GM23338 (cell line): Measurements from ENCODE around the gene COL9A3. TPM values are rescaled to one million over a fixed set of nuclear protein-coding genes. Genes with fewer than 3 reads are reported as not detected.
A peak's percentile ranks its signal among the peaks of the same experiment; 100 is the strongest.

Source experiments
- ATAC-seq: fragments of 200-7000 bp; cut with Tn5 transposase; 3 replicates; pipeline ENCODE4 v1.9.1; 2020
- DNase-seq: peaks from one replicate; pipeline ENCODE4 v3.0.0-alpha.2; 2015; ENCODE audit warnings: low spot score
- H2AFZ ChIP-seq: fragments of 200-600 bp; sonication (generic); 2 replicates; pipeline ENCODE4 v1.8.0; 2016; ENCODE audit warnings: antibody characterized with exemption, mild to moderate bottlenecking, moderate library complexity
- H3F3A ChIP-seq: fragments of 200-600 bp; sonication (generic); replicated peaks from 2 replicates; pipeline ENCODE4 v1.8.0; 2017; ENCODE audit warnings: antibody characterized with exemption, mixed run types, low read depth
- H3K27ac ChIP-seq: fragments of 200-600 bp; sonication (generic); 2 replicates; pipeline ENCODE4 v1.6.1; 2016; ENCODE audit warnings: low read depth
- H3K27me3 ChIP-seq: fragments of 200-600 bp; sonication (generic); 2 replicates; pipeline ENCODE4 v1.8.0; 2016; ENCODE audit warnings: mild to moderate bottlenecking, mixed run types, moderate library complexity; ENCODE audit not compliant: insufficient read depth
- H3K36me3 ChIP-seq: fragments of 200-600 bp; sonication (generic); 2 replicates; pipeline ENCODE4 v1.8.0; 2016; ENCODE audit warnings: mild to moderate bottlenecking; ENCODE audit not compliant: insufficient read depth
- H3K4me1 ChIP-seq: fragments of 200-600 bp; sonication (generic); 2 replicates; pipeline ENCODE4 v1.8.0; 2016; ENCODE audit warnings: mild to moderate bottlenecking, moderate library complexity; ENCODE audit not compliant: insufficient read depth
- H3K4me2 ChIP-seq: fragments of 200-600 bp; sonication (generic); 2 replicates; pipeline ENCODE4 v1.7.1; 2017; ENCODE audit warnings: mixed run types
- H3K4me3 ChIP-seq: fragments of 200-600 bp; sonication (generic); 2 replicates; pipeline ENCODE4 v1.6.1; 2016; ENCODE audit warnings: mixed run types
- H3K79me2 ChIP-seq: fragments of 200-600 bp; sonication (generic); replicated peaks from 2 replicates; pipeline ENCODE4 v1.8.0; 2017; ENCODE audit warnings: mild to moderate bottlenecking; ENCODE audit not compliant: insufficient read depth
- H3K9me2 ChIP-seq: fragments of 200-600 bp; sonication (generic); 2 replicates; pipeline ENCODE4 v1.8.0; 2017; ENCODE audit not compliant: insufficient read depth
- H4K20me1 ChIP-seq: fragments of 200-600 bp; sonication (generic); replicated peaks from 2 replicates; pipeline ENCODE4 v1.8.0; 2017; ENCODE audit warnings: mild to moderate bottlenecking; ENCODE audit not compliant: insufficient read depth
- H3K27ac Mint-ChIP-seq: 2 replicates; pipeline ENCODE4 v1.8.0; 2020; ENCODE audit warnings: inconsistent platforms, mild to moderate bottlenecking, moderate library complexity, mixed read lengths
- H3K27me3 Mint-ChIP-seq: 3 replicates; pipeline ENCODE4 v1.8.0; 2022; ENCODE audit warnings: low read depth, mild to moderate bottlenecking, moderate library complexity, mixed read lengths, inconsistent platforms; ENCODE audit not compliant: insufficient read depth, poor library complexity
- H3K36me3 Mint-ChIP-seq: 3 replicates; pipeline ENCODE4 v1.8.0; 2021; ENCODE audit warnings: low read depth, mild to moderate bottlenecking, inconsistent platforms, moderate library complexity, mixed read lengths
- H3K4me1 Mint-ChIP-seq: 3 replicates; pipeline ENCODE4 v1.8.0; 2020; ENCODE audit warnings: mild to moderate bottlenecking, inconsistent platforms, mixed read lengths
- H3K4me3 Mint-ChIP-seq: 3 replicates; pipeline ENCODE4 v1.8.0; 2021; ENCODE audit warnings: moderate library complexity, mild to moderate bottlenecking, inconsistent platforms, mixed read lengths
- H3K9me3 Mint-ChIP-seq: 3 replicates; pipeline ENCODE4 v1.8.0; 2020; ENCODE audit warnings: moderate library complexity, mild to moderate bottlenecking, inconsistent platforms, mixed read lengths
- CREB1 ChIP-seq: fragments of 250-450 bp; sonication (Bioruptor Pico); IDR thresholded peaks from 2 replicates; pipeline ENCODE4 v1.5.0; 2020; ENCODE audit warnings: low read depth, mild to moderate bottlenecking, moderate library complexity
- EZH2phosphoT487 ChIP-seq: fragments of 200-600 bp; sonication (generic); IDR thresholded peaks from one replicate; pipeline ENCODE4 v1.8.1; 2018; ENCODE audit warnings: antibody characterized with exemption; ENCODE audit not compliant: unreplicated experiment
- POLR2AphosphoS5 ChIP-seq: IDR thresholded peaks from 2 replicates; pipeline ENCODE4 v1.6.1; 2016; ENCODE audit warnings: antibody characterized with exemption, low read depth
- STAT1 ChIP-seq: IDR thresholded peaks from one replicate; pipeline ENCODE4 v1.6.1; 2016; ENCODE audit warnings: antibody characterized with exemption; ENCODE audit not compliant: unreplicated experiment
- ZNF462 ChIP-seq: fragments of 250-450 bp; sonication (Bioruptor Pico); IDR thresholded peaks from 2 replicates; pipeline ENCODE4 v1.5.0; 2020; ENCODE audit warnings: mild to moderate bottlenecking, moderate library complexity
- polyA plus RNA-seq: library from polyadenylated mRNA; unstranded; fragments of >200 nt; fragmentation: Nextera tagmentation; extraction: Ambion mirVana; gene quantifications from 2 replicates; pipeline ENCODE4 v1.2.1, GENCODE V29; 2016
- total RNA-seq: library from RNA; depleted of rRNA; stranded (reverse); fragments of >200 nt; shearing (Covaris generic); gene quantifications from 2 replicates; pipeline ENCODE4 v1.2.3, GENCODE V29; 2014
- TF ChIP-seq, protein P1 (sequence below): IDR thresholded peaks from 2 replicates; pipeline ENCODE4 v1.6.1; 2016; ENCODE audit warnings: antibody characterized with exemption

The COL9A3 gene
- total and polyA plus RNA-seq, 2 experiments from 2014 or later = 74.9 to 113 TPM

DNA sequence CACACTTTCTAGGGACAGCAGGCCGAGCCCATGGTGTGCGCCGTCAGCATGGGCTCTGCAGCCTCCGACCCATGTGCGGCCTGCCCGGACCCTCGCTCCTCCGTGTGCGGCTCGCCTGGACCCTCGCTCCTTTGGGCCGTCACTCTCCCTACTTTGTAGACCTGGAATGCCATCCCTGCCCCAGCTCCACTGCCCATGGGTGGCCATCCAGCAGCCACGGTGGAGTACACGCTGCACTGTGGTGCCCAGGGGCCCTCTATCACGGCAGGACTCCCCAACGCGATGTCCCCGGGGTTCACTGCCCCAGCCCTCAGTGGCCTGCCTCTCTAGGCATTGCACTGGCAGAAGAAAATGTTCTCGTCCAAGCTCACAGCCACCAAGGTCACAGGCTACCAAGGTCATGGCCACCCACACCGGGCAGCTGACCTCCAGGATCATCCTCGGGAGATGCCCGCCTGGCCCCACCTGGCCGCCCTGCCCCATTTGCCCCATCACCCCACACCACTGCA lies 44.7 kb upstream of the COL9A3 start:
- no peaks in the 10 kb centered on the region for H3K79me2 ChIP-seq
- no peak overlapping the region for H3K27ac ChIP-seq
- H3K4me3 ChIP-seq = no peak overlapping the region
- Mint-ChIP-seq H3K4me1 (peaks cover 28% of the 10 kb centered on the region), H3K4me3 (no peak overlapping the region), H3K36me3 (no peaks in the 10 kb centered on the region), H3K27ac (no peak overlapping the region), H3K9me3 (no peaks in the 10 kb centered on the region), H3K27me3 (peaks cover 3% of the 10 kb centered on the region)
- H3F3A ChIP-seq = 0 out of 2 replicates have a peak, but pooled peaks cover 2% of the 10 kb centered on the region
- H3K36me3 ChIP-seq = no peaks in the 10 kb centered on the region
- no peaks in the 10 kb centered on the region; the same call in none of the 2 replicates for H3K4me1 ChIP-seq
- no peak for ATAC-seq
- TF ChIP-seq POLR2AphosphoS5 = no peak
- TF ChIP-seq STAT1 = no peak
- no peak overlapping the region for H2AFZ ChIP-seq
- no peak for DNase-seq
- H4K20me1 ChIP-seq = no peaks in the 10 kb centered on the region
- H3K9me2 ChIP-seq = no peaks in the 10 kb centered on the region
- H3K4me2 ChIP-seq = no peak overlapping the region
- no peaks in the 10 kb centered on the region for H3K27me3 ChIP-seq

DNA sequence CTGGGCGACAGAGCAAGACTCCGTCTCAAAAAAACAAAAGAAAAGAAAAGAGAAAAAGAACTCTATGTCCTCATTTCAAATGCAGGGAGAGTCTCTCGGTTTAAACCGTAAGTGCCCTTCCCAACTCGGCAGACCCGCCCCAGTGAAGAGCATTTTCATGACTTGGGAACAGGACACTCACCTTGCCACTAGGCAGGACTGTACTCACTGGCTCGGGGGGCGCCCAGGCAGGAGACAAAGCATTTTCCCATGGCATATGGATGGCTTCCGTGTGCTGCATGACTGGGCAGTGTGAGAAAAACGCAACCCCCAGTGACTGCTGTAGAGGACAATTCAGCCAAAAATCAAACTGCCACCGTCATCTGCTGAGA lies 44.2 kb upstream of the COL9A3 start:
- DNase-seq = no peak
- ATAC-seq = no peak
- Histone ChIP-seq H3K27ac (0 out of 2 replicates have a peak overlapping the region, but pooled peaks have one; percentile 45), H3K4me2 (no peak overlapping the region), H2AFZ (no peak overlapping the region), H3K79me2 (no peaks in the 10 kb centered on the region), H4K20me1 (no peaks in the 10 kb centered on the region), H3K4me3 (no peak overlapping the region), H3K9me2 (no peaks in the 10 kb centered on the region), H3K4me1 (no peaks in the 10 kb centered on the region; the same call in none of the 2 replicates), H3F3A (0 out of 2 replicates have a peak, but pooled peaks cover 2% of the 10 kb centered on the region), H3K36me3 (no peaks in the 10 kb centered on the region), H3K27me3 (no peaks in the 10 kb centered on the region)
- no peak for TF ChIP-seq STAT1
- H3K27ac Mint-ChIP-seq = no peak overlapping the region; the same call in 1 of the 2 replicates
- H3K27me3 Mint-ChIP-seq = peaks cover 3% of the 10 kb centered on the region
- H3K4me1 Mint-ChIP-seq = peaks cover 28% of the 10 kb centered on the region
- no peak overlapping the region for H3K4me3 Mint-ChIP-seq
- H3K36me3 Mint-ChIP-seq = no peaks in the 10 kb centered on the region
- no peaks in the 10 kb centered on the region for H3K9me3 Mint-ChIP-seq

DNA sequence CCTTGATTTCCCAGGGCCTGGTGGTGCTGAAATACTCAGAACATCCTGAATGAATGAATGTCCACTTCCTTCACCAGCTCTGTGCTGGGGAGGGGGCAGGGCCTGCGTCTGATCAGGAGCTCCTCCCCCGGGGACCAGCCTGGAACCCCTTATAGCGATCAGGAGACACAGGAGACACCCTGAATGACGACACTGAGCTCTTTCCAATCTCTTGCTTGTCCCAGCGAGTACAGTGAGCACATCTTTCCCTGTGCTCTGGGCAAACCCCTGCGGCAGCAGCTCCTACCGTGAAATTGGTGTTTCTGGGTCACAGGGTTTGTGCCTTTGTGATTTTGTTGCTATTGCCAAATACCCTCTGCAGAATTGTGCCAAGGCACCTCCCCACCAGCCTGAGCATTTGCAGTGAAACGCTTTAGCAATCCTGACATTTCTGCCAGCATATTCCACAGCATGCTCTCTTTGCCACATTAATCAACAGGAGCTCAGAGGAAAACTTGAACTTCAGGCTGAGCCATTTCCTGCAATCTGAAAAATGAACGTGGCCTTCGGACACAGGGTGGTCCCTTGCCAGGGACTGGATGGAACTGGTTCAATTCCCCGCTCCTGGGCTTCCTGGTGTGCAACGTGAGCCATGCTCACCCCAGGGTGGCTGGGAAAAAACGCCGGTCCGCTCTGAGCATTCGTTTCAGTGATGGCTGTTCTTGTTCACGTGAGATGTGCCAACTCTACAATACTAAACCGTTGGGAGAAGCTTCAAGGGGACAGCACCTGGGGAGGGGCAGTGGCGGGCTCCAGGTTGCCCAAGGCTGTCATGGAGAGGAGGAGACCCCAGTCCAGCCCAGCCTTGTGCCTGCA lies 43.6 kb upstream of the COL9A3 start:
- 0 out of 2 replicates have a peak overlapping the region, but pooled peaks have one; percentile 45 for H3K27ac ChIP-seq
- no peaks in the 10 kb centered on the region for H3K79me2 ChIP-seq
- no peaks in the 10 kb centered on the region for H4K20me1 ChIP-seq
- H3K4me3 ChIP-seq = no peak overlapping the region
- no peaks in the 10 kb centered on the region; the same call in none of the 2 replicates for H3K4me1 ChIP-seq
- 0 out of 2 replicates have a peak, but pooled peaks cover 2% of the 10 kb centered on the region for H3F3A ChIP-seq
- no peak overlapping the region; the same call in 2 of the 3 replicates for H3K4me3 Mint-ChIP-seq
- H3K9me3 Mint-ChIP-seq = no peaks in the 10 kb centered on the region
- no peak for DNase-seq
- H3K27ac Mint-ChIP-seq = no peak overlapping the region; the same call in 1 of the 2 replicates
- no peak overlapping the region for H2AFZ ChIP-seq
- peaks cover 27% of the 10 kb centered on the region for H3K4me1 Mint-ChIP-seq
- peaks cover 3% of the 10 kb centered on the region for H3K27me3 Mint-ChIP-seq
- no peaks in the 10 kb centered on the region for H3K36me3 Mint-ChIP-seq
- no peaks in the 10 kb centered on the region for H3K36me3 ChIP-seq
- no peak for ATAC-seq
- no peaks in the 10 kb centered on the region for H3K9me2 ChIP-seq
- no peak overlapping the region for H3K4me2 ChIP-seq
- H3K27me3 ChIP-seq = no peaks in the 10 kb centered on the region
- TF ChIP-seq CREB1 (CRISPR knock-in tag) = no peak
- no peak for TF ChIP-seq POLR2AphosphoS5
- TF ChIP-seq, protein P1, sequence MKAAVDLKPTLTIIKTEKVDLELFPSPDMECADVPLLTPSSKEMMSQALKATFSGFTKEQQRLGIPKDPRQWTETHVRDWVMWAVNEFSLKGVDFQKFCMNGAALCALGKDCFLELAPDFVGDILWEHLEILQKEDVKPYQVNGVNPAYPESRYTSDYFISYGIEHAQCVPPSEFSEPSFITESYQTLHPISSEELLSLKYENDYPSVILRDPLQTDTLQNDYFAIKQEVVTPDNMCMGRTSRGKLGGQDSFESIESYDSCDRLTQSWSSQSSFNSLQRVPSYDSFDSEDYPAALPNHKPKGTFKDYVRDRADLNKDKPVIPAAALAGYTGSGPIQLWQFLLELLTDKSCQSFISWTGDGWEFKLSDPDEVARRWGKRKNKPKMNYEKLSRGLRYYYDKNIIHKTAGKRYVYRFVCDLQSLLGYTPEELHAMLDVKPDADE = no peak
- TF ChIP-seq EZH2phosphoT487 = no peak
- no peak for TF ChIP-seq ZNF462 (CRISPR knock-in tag)
